HepG2 (cell line): ENCODE measurements around the gene PIK3R3. TPM values are rescaled to one million over a fixed set of nuclear protein-coding genes. Genes with fewer than 3 reads are reported as not detected.
A peak's percentile ranks its signal among the peaks of the same experiment; 100 is the strongest.

Experiments used
- ATF3 ChIP-seq: sonication (generic); formaldehyde crosslinking; IDR thresholded peaks from 2 replicates; pipeline ENCODE4 v1.4.0; 2020; ENCODE audit warnings: missing genetic modification reagents
- ATF6 ChIP-seq: sonication (generic); formaldehyde crosslinking; conservative IDR thresholded peaks from 2 replicates; pipeline ENCODE4 v1.4.0; 2020; ENCODE audit warnings: missing genetic modification reagents
- CEBPB ChIP-seq: IDR thresholded peaks from 2 replicates; pipeline ENCODE4 v1.6.1; 2011; ENCODE audit warnings: low read depth, low read length, improper control_type of control experiment, borderline replicate concordance
- CENPT ChIP-seq: sonication (generic); formaldehyde crosslinking; IDR thresholded peaks from 2 replicates; pipeline ENCODE4 v1.8.0; 2022; ENCODE audit warnings: low read depth, mild to moderate bottlenecking, moderate library complexity, missing genetic modification reagents
- FOXK2 ChIP-seq: fragments of 450-650 bp; IDR thresholded peaks from 2 replicates; pipeline ENCODE4 v1.6.1; 2016
- HIC2 ChIP-seq: sonication (generic); formaldehyde crosslinking; IDR thresholded peaks from 2 replicates; pipeline ENCODE4 v1.9.0; 2022; ENCODE audit warnings: low read depth, missing genetic modification reagents
- JUND ChIP-seq: sonication (generic); formaldehyde crosslinking; IDR thresholded peaks from 2 replicates; pipeline ENCODE4 v1.8.0; 2022; ENCODE audit warnings: mild to moderate bottlenecking, missing genetic modification reagents
- MED8 ChIP-seq: sonication (generic); formaldehyde crosslinking; IDR thresholded peaks from 2 replicates; pipeline ENCODE4 v1.8.1; 2023; ENCODE audit warnings: mild to moderate bottlenecking, missing genetic modification reagents; ENCODE audit not compliant: insufficient replicate concordance
- MTA1 ChIP-seq: sonication (generic); formaldehyde crosslinking; IDR thresholded peaks from 2 replicates; pipeline ENCODE4 v1.4.0; 2020; ENCODE audit warnings: missing genetic modification reagents, mild to moderate bottlenecking, borderline replicate concordance
- NRL ChIP-seq: sonication (generic); formaldehyde crosslinking; IDR thresholded peaks from 2 replicates; pipeline ENCODE4 v1.5.0; 2020; ENCODE audit warnings: missing genetic modification reagents, mild to moderate bottlenecking, moderate library complexity, borderline replicate concordance
- RFXANK ChIP-seq: IDR thresholded peaks from 2 replicates; pipeline ENCODE4 v1.6.1; 2016
- RXRB ChIP-seq: IDR thresholded peaks from 2 replicates; pipeline ENCODE4 v1.6.1; 2016; ENCODE audit warnings: borderline replicate concordance, missing genetic modification reagents, missing compliant biosample characterization
- SATB2 ChIP-seq: sonication (generic); formaldehyde crosslinking; IDR thresholded peaks from 2 replicates; pipeline ENCODE4 v1.5.0; 2020; ENCODE audit warnings: missing genetic modification reagents
- SP1 ChIP-seq, 2 experiments: fragments of 450-650 bp in 1 of 2; sonication (generic) in 1 of 2; formaldehyde crosslinking in 1 of 2; IDR thresholded peaks; 2 replicates each; pipeline versions ENCODE4 v1.4.0 to v1.6.1; 2016 to 2020; ENCODE audit warnings: missing genetic modification reagents in 1 of 2
- TFAP4 ChIP-seq: sonication (generic); IDR thresholded peaks from 2 replicates; pipeline ENCODE4 v1.6.1; 2016; ENCODE audit warnings: low read depth, borderline replicate concordance
- THYN1 ChIP-seq: sonication (generic); formaldehyde crosslinking; IDR thresholded peaks from 2 replicates; pipeline ENCODE4 v1.8.1; 2023; ENCODE audit warnings: low read depth, mild to moderate bottlenecking, moderate library complexity, missing genetic modification reagents, borderline replicate concordance
- YY1 ChIP-seq: IDR thresholded peaks from 2 replicates; pipeline ENCODE4 v1.6.1; 2011; ENCODE audit warnings: low read length, low read depth, moderate library complexity, mild to moderate bottlenecking; ENCODE audit not compliant: insufficient read depth, insufficient replicate concordance
- ZFAT ChIP-seq: sonication (generic); formaldehyde crosslinking; conservative IDR thresholded peaks from 2 replicates; pipeline ENCODE4 v1.8.1; 2023; ENCODE audit warnings: missing genetic modification reagents, inconsistent platforms
- ZNF260 ChIP-seq: sonication (generic); formaldehyde crosslinking; IDR thresholded peaks from 2 replicates; pipeline ENCODE4 v1.4.0; 2020; ENCODE audit warnings: missing genetic modification reagents, low read depth, mild to moderate bottlenecking, borderline replicate concordance
- ZNF552 ChIP-seq: sonication (generic); formaldehyde crosslinking; IDR thresholded peaks from 2 replicates; pipeline ENCODE4 v1.9.0; 2022; ENCODE audit warnings: missing genetic modification reagents, mild to moderate bottlenecking, borderline replicate concordance
- ZNF75D ChIP-seq: sonication (generic); formaldehyde crosslinking; IDR thresholded peaks from 2 replicates; pipeline ENCODE4 v1.8.1; 2023; ENCODE audit warnings: missing genetic modification reagents, mild to moderate bottlenecking, borderline replicate concordance
- ZNF800 ChIP-seq: sonication (generic); formaldehyde crosslinking; IDR thresholded peaks from 2 replicates; pipeline ENCODE4 v1.4.0; 2020; ENCODE audit warnings: missing genetic modification reagents
- polyA plus RNA-seq, 8 experiments: library from polyadenylated mRNA; depleted of rRNA in 3 of 8; stranded (reverse) in 7 of 8; unstranded in 1 of 8; fragments of >200 nt; fragmentation: Illumina TruSeq in 4 of 8; extraction: Trizol in 4 of 8; gene quantifications; 2 replicates each; pipeline versions ENCODE4 v1.2.1 to v1.2.3, GENCODE V29; 2011 to 2016; ENCODE audit warnings: low read depth in 4 of 8, missing spikeins in 1 of 8, mixed read lengths in 1 of 8; ENCODE audit not compliant: insufficient read depth in 1 of 8
- total RNA-seq, 5 experiments: library from RNA; depleted of rRNA; stranded (reverse); fragments of >200 nt; fragmentation: Illumina TruSeq; extraction: Trizol; gene quantifications; 2 replicates each; pipeline ENCODE4 v1.2.3, GENCODE V29; 2016; ENCODE audit warnings: low read depth in 1 of 5

Gene PIK3R3
- total and polyA plus RNA-seq, 2 of the 13 experiments (the other 11 are each of a cell fraction or from before 2014, with no cell fraction given): 0.37 to 6.9 TPM

GRCh38 chr1:46132529-46133180, at the start of gene PIK3R3 (continued):
- TF ChIP-seq MED8 (peak; percentile 64), RFXANK (CRISPR knock-in tag) (peak; percentile 96), ZNF75D (peak; percentile 97), CEBPB (no peak), FOXK2 (peak; percentile 100), ATF6 (no peak), ATF3 (CRISPR knock-in tag) (peak; percentile 75), ZNF552 (CRISPR knock-in tag) (peak; percentile 96; the same call in 1 of the 2 replicates), ZFAT (CRISPR knock-in tag) (no peak), SP1 (IDR thresholded peaks at IDR 0.05) (no peak), SP1 (CRISPR knock-in tag; IDR thresholded peaks at IDR 0.05) (peak; percentile 65), HIC2 (peak; percentile 79), ZNF800 (CRISPR knock-in tag) (peak; percentile 94), MTA1 (CRISPR knock-in tag) (no peak), NRL (CRISPR knock-in tag) (peak; percentile 92), JUND (0 out of 2 replicates have a peak, but pooled peaks have one; percentile 44), YY1 (no peak), RXRB (peak; percentile 84), ZNF260 (CRISPR knock-in tag) (0 out of 2 replicates have a peak, but pooled peaks have one; percentile 65), THYN1 (peak; percentile 61; the same call in 1 of the 2 replicates), CENPT (CRISPR knock-in tag) (peak; percentile 90; the same call in 1 of the 2 replicates), TFAP4 (no peak), SATB2 (CRISPR knock-in tag) (peak; percentile 97; the same call in 1 of the 2 replicates)
